ENCODE results near the gene PARM1.

The PARM1 gene

GRCh38 chr4:74932832-74933561 lies at the start of gene PARM1:
PARM1 (plus strand) TSS chr4:74933116; CDS start chr4:74933328, 212 bp downstream.
- DNase-seq: peak; percentile 86

- DNase-seq: no peak
Observed at GRCh38 chr4:74884266-74884665, 48.6 kb upstream of the PARM1 start.

DNA sequence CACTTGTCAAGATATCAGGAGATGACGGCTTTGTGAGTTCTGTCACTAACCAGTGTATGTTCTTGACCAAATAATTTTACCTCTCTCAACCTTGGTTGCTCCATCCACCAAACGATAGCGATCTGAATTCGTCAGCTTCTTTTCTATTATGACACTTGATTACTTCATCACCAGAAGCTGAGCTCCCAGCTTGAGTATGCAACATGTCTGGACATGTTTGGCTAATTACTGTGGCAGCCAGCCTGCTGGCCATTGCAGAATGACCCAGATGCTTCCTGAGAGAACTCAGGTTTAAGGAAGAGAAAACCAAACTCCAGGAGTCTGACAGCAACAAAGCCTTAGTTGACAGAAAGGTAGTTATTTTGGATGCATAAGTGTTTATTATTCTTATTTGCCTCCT lies 46.4 kb upstream of the PARM1 start:
- DNase-seq: no peak

GRCh38 chr4:74890341-74890740 lies 42.6 kb upstream of the PARM1 start:
- DNase-seq: no peak

DNA sequence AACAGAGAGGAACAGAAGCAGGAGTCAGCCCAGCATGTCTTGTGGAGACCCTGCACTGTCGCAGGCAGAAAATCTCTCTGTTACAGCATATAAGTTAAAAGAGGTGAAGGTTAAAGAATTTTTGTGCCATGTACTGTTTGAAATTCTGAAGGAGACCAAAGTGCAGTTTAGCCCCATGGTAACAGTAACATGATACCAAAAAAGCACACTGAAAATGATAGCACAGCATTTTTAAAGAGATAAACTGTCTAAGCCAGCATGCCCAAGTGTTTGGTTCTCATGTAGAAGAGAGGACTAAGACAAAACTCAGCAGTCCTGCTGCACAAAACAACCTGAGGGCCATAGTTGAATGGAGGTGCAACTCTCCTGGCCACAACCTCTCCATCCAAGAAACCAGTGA lies 41.9 kb upstream of the PARM1 start:
- DNase-seq: no peak

- no peak for DNase-seq
Observed at GRCh38 chr4:74893171-74893570, 39.7 kb upstream of the PARM1 start.

GRCh38 chr4:74896595-74896994 lies 36.3 kb upstream of the PARM1 start:
- DNase-seq: no peak

- DNase-seq: no peak
Observed at GRCh38 chr4:74897386-74897785, 35.5 kb upstream of the PARM1 start.

DNA sequence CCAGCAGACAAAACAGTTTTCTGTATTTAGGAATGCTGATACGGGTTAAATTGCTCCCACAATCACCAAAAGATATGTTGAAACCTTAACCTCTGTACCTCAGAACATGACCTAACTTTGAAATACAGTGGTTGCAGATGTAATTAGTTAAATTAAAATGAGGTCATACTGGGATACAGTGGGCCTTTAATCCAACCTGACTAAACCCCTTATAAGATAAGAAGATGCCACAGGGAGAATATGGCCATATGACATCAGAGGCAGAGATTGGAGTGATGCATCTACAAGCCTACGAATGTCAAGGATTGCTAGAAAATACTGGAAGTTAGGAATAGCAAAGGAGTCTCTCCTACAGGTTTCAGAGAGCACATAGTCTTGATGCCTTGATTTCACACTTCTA lies 32.1 kb upstream of the PARM1 start:
- no peak for DNase-seq

GRCh38 chr4:74904509-74905065 lies 28.3 kb upstream of the PARM1 start:
- no peak for DNase-seq

DNA sequence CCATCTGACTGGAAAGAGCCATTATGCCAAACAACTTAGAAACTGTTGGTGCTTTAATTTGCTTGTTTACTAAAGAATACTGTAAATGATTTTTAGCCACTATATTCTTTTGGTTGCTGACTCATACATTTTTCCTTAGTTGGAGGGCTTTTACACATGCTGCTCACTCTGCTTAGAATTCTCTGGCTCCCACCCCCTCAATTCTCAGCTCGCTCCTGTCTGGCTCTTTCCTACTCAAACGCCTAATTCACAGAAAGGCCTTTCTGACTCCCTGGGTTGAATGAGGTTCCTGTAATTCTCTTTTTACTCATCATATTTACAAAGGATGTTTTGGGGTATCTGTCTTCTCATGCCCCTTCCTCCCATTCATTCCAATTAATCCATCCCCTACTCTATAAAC lies 26.1 kb upstream of the PARM1 start:
- no peak for DNase-seq

DNA sequence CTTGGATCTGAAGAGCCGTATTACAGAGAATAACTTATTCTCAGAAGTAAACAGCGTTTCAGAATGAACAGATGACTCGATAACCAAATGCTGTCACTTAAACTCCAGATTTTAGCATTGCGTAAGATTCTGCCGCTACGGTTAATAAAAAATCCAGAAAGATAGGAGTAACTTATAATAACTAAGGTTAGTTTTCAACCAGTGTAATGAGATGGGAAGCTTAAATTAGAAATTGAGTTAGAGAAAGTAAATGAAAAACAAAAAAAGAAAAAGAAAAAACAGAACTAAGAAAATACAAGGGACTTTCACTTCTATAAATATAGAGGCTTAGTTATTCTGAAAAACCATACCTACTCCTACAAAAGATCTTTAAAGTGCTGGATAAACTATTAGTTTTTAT lies 13.1 kb upstream of the PARM1 start:
- no peak for DNase-seq

- DNase-seq: no peak
Observed at GRCh38 chr4:74920704-74921103, 12.2 kb upstream of the PARM1 start.

GRCh38 chr4:74921490-74921889 lies 11.4 kb upstream of the PARM1 start:
- no peak for DNase-seq

DNA sequence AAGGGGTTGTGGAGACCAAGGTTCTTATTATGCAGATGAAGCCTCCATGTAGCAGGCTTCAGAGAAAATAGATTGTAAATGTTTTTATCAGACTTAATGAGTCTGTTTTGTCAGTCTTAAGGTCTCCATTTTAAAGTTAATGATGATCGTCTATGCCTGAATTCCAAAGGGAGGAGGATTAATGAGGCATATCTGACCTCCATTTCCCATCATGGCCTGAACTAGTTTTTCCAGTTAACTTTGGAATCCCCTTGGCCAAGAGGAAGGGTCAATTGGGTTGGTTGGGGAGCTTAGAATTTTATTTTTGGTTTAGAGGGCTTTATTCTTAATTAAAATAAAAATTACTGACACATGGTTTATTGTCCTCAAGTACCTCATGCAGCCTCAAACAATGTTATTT lies 6.9 kb upstream of the PARM1 start:
- no peak for DNase-seq

DNA sequence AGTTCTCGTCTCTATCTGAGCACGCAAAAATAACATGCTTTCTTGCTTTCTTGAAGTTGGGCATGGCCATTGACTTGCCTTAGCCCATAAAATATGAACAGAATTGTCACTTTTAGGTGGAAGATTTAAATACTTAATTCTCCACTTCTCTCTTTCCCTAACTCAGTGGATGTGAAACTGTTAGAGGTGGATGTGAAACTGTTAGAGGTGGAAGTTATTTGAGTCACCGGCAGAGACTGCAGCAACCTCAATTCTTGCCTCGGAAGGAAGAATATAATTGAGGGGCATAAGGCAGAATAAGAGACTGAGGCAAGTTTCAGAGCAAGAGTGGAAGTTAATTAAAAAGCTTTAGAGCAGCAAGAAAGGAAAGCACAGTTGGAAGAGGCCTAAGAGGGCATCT lies 2.8 kb upstream of the PARM1 start:
- DNase-seq: no peak

DNA sequence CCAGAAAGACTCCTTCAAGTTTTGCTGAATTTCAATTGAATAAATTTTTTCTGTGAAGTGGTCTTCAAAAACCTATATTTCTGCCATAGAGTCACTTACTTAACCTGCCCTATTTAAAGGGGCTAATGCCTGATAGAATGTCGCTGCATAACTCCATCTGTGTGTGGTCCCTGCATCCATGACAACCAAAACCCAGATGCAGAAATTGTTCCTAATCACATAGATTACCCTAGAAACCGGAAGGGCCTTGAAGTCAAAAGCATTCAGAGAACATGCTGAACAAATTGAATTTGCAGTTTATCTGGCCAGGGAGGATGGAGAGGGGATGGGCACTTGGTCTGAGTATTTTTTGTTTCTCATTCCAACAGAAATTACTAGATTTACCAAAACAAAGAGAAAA lies 1.5 kb upstream of the PARM1 start:
- DNase-seq: peak; percentile 21

- peak; percentile 21 for DNase-seq
Observed at GRCh38 chr4:74932010-74932409, 906 bp upstream of the PARM1 start.

DNA sequence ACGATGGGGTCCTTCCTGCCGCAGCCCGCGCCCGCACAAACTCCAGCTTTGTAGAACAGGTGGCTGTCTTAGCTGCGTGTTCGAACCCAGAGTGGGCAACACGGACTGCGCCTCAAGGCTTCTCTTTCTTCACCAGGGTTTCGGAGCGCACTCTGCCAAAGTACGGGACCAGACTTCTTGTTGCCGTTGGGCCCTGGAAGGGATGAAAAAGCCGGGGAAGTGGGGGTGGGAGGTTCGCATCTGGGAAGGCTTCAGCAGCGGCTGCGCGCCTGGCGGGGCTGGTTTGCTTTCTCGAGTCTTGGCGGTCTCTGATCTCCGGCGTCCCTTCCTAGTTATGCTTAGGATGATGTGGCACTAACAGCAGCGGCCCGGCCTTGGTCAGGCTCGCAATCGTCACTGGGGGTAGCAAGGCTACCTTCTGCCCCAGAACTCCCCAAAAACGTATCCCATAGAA lies 673 bp downstream of the PARM1 start:
- DNase-seq: no peak

- peak; percentile 84 for DNase-seq
Observed at GRCh38 chr4:74934016-74934831, 1.3 kb downstream of the PARM1 start.

DNA sequence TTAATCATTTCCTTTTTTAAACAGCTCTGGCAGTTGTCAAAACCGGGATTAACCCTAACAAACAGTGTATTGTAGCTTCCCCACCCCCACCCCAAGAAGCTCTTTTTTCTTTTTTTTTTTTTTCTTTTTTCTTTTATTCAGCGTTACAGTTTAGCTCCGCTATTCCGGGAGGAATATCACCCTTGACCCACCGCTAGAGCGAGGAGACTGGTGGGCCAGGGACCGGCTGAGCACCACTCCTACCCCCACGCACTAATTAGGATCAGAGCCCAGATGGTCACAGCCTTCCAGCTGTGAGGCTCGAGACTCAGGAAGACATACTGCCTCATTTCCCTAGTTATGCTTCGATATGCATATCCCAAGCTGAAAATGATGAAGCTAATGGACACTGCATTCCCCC lies 2.0 kb downstream of the PARM1 start:
- peak; percentile 80 for DNase-seq

- no peak for DNase-seq
Observed at GRCh38 chr4:74941123-74941522, 8.2 kb downstream of the PARM1 start.

GRCh38 chr4:74942251-74942917 lies 9.5 kb downstream of the PARM1 start:
- no peak for DNase-seq

DNA sequence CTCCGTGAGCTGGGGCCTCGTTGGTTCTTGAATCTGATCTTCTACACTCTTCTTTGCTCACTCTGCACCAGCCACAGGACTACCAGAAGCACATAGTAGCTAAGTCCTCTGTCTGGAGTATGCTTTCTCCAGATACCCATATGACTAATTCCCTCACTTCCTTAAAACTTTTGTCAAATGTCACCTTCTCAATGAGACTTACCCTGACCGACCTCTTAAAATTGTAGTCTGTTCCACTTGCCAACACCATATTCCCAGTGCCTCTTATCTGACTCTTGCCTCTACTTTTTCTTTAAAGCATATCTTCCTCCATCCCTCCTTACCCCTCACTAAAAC lies 10.0 kb downstream of the PARM1 start:
- DNase-seq: no peak

Data from retina (tissue), 1 donor.